ENCODE measurements around the gene GHRHR.

Gene GHRHR

DNA sequence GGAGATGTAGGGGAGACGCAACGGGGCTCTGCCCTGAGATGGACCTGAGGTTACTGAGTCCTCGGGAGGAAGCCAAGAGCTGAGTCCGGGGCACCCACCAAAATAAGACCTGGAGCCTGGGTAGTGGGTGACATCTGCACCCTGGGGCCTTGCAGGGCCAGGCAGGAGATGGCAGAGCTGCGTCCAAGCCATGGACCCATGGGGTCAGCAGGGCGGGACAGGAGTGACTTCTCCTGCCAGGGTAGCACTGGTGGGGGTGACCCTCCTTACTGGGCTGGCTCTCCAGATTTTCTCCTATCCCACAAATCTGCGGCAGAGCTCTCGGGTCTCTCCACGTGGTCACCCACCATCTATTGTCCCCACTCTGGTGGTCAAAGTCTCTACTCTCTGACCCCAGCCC lies 2.1 kb downstream of the GHRHR start:
- WGBS, 2 experiments, result 91 to 92% methylated on average over 9 of the region's 9 CpGs

DNA sequence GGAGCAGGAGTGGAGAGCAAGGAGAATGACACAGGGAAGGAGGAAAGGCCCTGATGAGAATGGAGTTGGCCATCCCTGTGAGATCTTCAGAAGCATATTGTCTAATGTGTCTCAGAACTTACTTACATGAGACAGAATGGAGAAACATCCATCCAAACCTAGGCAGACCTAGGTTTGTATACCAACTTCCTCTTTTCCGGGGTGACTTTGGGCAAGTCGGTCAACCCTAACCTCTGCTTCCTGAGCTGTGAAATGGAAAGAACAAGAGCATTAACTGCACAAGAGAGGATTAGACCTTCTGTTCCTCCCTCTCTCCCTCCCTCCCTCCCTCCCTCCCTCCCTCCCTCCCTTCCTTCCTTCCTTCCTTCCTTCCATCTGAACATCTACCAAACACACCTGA lies 4.5 kb downstream of the GHRHR start:
- no peaks in the 10 kb centered on the region for H3K4me1 ChIP-seq (ENCODE audit: control insufficient read depth, insufficient read depth, low read length)
- no peak overlapping the region for H3K4me3 ChIP-seq (ENCODE audit: insufficient read depth, low read depth, low read length)
- H3K27ac ChIP-seq (ENCODE audit: insufficient read depth, low read depth, low read length, poor library complexity, severe bottlenecking), result no peak overlapping the region
- H3K36me3 ChIP-seq (ENCODE audit: control insufficient read depth, insufficient read depth, low read length), result no peaks in the 10 kb centered on the region
- 96% methylated on average over 2 of the region's 2 CpGs for WGBS, 2 experiments
- H3K9me3 ChIP-seq (ENCODE audit: control insufficient read depth, low read length), result no peaks in the 10 kb centered on the region
- no peaks in the 10 kb centered on the region for H3K27me3 ChIP-seq (ENCODE audit: control insufficient read depth, insufficient read depth, low read length, poor library complexity, severe bottlenecking)

More for the DNA sequence above, 2.1 kb downstream of the GHRHR start:
- no peaks in the 10 kb centered on the region for H3K4me1 ChIP-seq (ENCODE audit: control insufficient read depth, insufficient read depth, low read length)
- H3K27ac ChIP-seq (ENCODE audit: insufficient read depth, low read depth, low read length, poor library complexity, severe bottlenecking), result no peak overlapping the region
- no peaks in the 10 kb centered on the region for H3K27me3 ChIP-seq (ENCODE audit: control insufficient read depth, insufficient read depth, low read length, poor library complexity, severe bottlenecking)
- no peak overlapping the region for H3K4me3 ChIP-seq (ENCODE audit: insufficient read depth, low read depth, low read length)
- no peaks in the 10 kb centered on the region for H3K36me3 ChIP-seq (ENCODE audit: control insufficient read depth, insufficient read depth, low read length)
- no peaks in the 10 kb centered on the region for H3K9me3 ChIP-seq (ENCODE audit: control insufficient read depth, low read length)

DNA sequence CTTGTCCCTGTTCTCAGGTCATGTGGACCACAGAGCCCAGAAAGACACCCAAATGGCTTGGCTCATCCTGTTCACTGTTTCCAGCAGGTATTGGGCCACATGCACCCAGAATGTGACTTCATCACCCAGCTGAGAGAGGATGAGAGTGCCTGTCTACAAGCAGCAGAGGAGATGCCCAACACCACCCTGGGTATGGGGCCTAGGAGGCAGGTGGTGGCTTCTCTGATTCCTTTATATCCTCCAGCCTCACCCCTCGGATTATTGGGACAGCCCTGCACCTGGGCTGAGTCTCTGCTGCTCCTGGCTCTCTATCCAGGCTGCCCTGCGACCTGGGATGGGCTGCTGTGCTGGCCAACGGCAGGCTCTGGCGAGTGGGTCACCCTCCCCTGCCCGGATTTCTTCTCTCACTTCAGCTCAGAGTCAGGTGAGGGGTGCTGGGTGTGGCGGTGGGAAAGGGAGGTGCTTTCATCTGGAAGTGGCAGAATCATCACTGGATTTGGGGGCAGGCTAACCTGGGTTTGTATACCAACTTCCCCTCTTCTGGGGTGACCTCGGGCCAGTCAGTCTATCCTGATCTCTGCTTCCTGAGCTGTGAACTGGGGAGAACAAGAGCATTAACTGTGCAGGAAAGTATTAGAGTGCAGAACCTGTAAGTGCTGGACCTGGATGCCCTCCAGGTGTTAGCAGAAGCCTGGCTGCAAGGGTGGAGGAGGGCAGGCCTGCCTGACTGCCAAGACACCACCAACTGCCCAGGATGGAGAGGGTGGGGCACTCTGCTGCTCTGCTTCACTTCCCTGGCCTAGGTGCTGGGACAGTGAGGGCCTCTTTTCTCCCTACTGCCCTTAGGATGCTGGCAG lies 5.2 kb downstream of the GHRHR start:
- no peaks in the 10 kb centered on the region for H3K4me1 ChIP-seq (ENCODE audit: control insufficient read depth, insufficient read depth, low read length)
- WGBS, 2 experiments, result 89 to 94% methylated on average over 7 of the region's 7 CpGs

DNA sequence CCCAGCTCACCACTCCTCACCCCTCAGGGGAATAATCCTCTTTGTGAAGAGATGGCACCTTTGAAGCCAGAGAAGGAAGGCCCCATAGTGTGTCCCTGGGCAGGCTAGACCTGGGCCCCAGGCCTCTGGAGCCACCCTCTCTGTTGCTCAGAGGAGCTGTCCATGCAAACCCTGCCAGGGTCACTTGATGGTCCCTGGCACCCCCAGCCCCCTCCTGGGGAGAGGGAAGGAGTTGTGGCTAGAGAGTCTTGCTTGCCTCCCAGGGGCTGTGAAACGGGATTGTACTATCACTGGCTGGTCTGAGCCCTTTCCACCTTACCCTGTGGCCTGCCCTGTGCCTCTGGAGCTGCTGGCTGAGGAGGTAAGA lies 5.8 kb downstream of the GHRHR start:
- Histone ChIP-seq H3K27me3 (ENCODE audit: control insufficient read depth, insufficient read depth, low read length, poor library complexity, severe bottlenecking) (no peaks in the 10 kb centered on the region), H3K27ac (ENCODE audit: insufficient read depth, low read depth, low read length, poor library complexity, severe bottlenecking) (no peak overlapping the region), H3K36me3 (ENCODE audit: control insufficient read depth, insufficient read depth, low read length) (no peaks in the 10 kb centered on the region), H3K4me3 (ENCODE audit: insufficient read depth, low read depth, low read length) (no peak overlapping the region), H3K9me3 (ENCODE audit: control insufficient read depth, low read length) (no peaks in the 10 kb centered on the region), H3K4me1 (ENCODE audit: control insufficient read depth, insufficient read depth, low read length) (no peaks in the 10 kb centered on the region)
- 85 to 100% methylated on average over 1 of the region's 1 CpG for WGBS, 2 experiments

More for the DNA sequence above, 5.2 kb downstream of the GHRHR start:
- H3K9me3 ChIP-seq (ENCODE audit: control insufficient read depth, low read length), result no peaks in the 10 kb centered on the region
- no peak overlapping the region for H3K4me3 ChIP-seq (ENCODE audit: insufficient read depth, low read depth, low read length)
- H3K36me3 ChIP-seq (ENCODE audit: control insufficient read depth, insufficient read depth, low read length), result no peaks in the 10 kb centered on the region
- no peak overlapping the region for H3K27ac ChIP-seq (ENCODE audit: insufficient read depth, low read depth, low read length, poor library complexity, severe bottlenecking)
- no peaks in the 10 kb centered on the region for H3K27me3 ChIP-seq (ENCODE audit: control insufficient read depth, insufficient read depth, low read length, poor library complexity, severe bottlenecking)

DNA sequence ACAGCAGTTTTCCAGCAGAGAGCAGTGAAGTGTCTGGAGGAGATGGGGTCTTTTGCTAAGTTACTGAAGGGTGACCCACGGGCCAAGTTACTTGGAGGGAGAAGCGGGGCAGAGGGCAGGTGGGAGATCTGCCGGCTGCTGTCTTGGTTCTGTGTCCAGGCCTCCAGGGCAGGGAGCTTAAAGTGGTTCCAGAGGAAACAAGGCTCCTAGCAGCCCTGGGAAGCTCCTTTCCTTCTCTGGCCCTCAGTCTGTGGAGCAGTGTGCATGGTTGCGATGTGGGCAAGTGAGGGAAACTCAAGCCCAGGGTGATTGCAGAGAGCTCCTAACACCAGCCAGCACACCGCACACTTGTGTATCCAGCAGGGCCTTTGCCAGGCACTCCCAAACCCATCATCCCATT lies 6.3 kb downstream of the GHRHR start:
- H3K9me3 ChIP-seq (ENCODE audit: control insufficient read depth, low read length), result no peaks in the 10 kb centered on the region
- H3K27me3 ChIP-seq (ENCODE audit: control insufficient read depth, insufficient read depth, low read length, poor library complexity, severe bottlenecking), result no peaks in the 10 kb centered on the region
- H3K4me1 ChIP-seq (ENCODE audit: control insufficient read depth, insufficient read depth, low read length), result no peaks in the 10 kb centered on the region
- WGBS, 2 experiments, result 93 to 97% methylated on average over 5 of the region's 5 CpGs
- no peak overlapping the region for H3K4me3 ChIP-seq (ENCODE audit: insufficient read depth, low read depth, low read length)
- H3K27ac ChIP-seq (ENCODE audit: insufficient read depth, low read depth, low read length, poor library complexity, severe bottlenecking), result no peak overlapping the region
- no peaks in the 10 kb centered on the region for H3K36me3 ChIP-seq (ENCODE audit: control insufficient read depth, insufficient read depth, low read length)

DNA sequence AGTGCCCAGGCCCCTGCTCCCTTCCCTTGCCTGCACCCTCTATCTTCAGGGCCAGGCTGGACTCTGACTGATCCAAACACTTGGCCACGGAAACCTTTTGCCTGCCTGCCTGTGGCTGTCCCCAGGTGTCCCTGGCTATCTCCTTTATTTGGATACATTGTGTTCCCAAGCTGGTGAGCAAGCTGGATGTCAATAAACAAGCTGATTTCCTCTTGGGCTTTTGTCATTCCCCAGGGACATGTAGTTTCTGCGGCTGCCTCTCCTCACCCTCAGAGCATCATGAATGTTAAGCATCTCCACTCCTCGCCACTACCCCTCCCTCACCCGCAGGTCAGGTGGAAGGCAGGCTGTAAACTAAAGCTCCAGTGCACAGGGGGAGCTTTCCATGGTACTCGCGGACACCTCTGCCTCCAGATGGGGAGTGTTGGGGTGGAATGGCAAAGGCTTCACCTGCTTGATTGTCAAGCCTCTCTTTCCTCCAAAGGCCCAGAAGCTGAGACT lies 6.9 kb downstream of the GHRHR start:
- Histone ChIP-seq H3K27ac (ENCODE audit: insufficient read depth, low read depth, low read length, poor library complexity, severe bottlenecking) (no peak overlapping the region), H3K4me3 (ENCODE audit: insufficient read depth, low read depth, low read length) (no peak overlapping the region)
- 40 to 45% methylated on average over 6 of the region's 6 CpGs for WGBS, 2 experiments

DNA sequence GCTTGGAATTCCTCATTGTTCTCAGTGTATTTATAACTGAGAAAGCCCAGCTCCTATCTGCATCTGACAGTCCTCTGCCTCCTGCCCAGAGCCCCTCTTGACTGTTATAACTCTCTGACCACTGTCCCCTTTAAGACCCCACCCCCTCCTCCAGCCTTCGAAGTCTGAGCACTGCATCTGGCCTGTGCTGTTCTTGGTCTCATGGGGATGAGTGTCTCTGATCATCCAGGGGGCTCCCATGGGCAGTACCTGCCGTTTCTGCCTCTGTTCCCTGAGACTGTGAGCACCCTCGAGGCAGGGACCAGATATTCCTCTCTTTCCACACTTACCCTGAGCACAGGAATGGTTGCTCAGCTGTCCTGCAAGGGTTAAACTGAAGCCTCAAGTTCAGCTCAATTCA lies 7.7 kb downstream of the GHRHR start:
- no peaks in the 10 kb centered on the region for H3K9me3 ChIP-seq (ENCODE audit: control insufficient read depth, low read length)
- 77 to 78% methylated on average over 3 of the region's 3 CpGs for WGBS, 2 experiments
- no peak overlapping the region for H3K4me3 ChIP-seq (ENCODE audit: insufficient read depth, low read depth, low read length)
- no peaks in the 10 kb centered on the region for H3K4me1 ChIP-seq (ENCODE audit: control insufficient read depth, insufficient read depth, low read length)
- H3K36me3 ChIP-seq (ENCODE audit: control insufficient read depth, insufficient read depth, low read length), result no peaks in the 10 kb centered on the region
- H3K27me3 ChIP-seq (ENCODE audit: control insufficient read depth, insufficient read depth, low read length, poor library complexity, severe bottlenecking), result no peaks in the 10 kb centered on the region
- H3K27ac ChIP-seq (ENCODE audit: insufficient read depth, low read depth, low read length, poor library complexity, severe bottlenecking), result no peak overlapping the region

More for the DNA sequence above, 6.9 kb downstream of the GHRHR start:
- no peaks in the 10 kb centered on the region for H3K27me3 ChIP-seq (ENCODE audit: control insufficient read depth, insufficient read depth, low read length, poor library complexity, severe bottlenecking)
- no peaks in the 10 kb centered on the region for H3K9me3 ChIP-seq (ENCODE audit: control insufficient read depth, low read length)
- no peaks in the 10 kb centered on the region for H3K4me1 ChIP-seq (ENCODE audit: control insufficient read depth, insufficient read depth, low read length)
- no peaks in the 10 kb centered on the region for H3K36me3 ChIP-seq (ENCODE audit: control insufficient read depth, insufficient read depth, low read length)

DNA sequence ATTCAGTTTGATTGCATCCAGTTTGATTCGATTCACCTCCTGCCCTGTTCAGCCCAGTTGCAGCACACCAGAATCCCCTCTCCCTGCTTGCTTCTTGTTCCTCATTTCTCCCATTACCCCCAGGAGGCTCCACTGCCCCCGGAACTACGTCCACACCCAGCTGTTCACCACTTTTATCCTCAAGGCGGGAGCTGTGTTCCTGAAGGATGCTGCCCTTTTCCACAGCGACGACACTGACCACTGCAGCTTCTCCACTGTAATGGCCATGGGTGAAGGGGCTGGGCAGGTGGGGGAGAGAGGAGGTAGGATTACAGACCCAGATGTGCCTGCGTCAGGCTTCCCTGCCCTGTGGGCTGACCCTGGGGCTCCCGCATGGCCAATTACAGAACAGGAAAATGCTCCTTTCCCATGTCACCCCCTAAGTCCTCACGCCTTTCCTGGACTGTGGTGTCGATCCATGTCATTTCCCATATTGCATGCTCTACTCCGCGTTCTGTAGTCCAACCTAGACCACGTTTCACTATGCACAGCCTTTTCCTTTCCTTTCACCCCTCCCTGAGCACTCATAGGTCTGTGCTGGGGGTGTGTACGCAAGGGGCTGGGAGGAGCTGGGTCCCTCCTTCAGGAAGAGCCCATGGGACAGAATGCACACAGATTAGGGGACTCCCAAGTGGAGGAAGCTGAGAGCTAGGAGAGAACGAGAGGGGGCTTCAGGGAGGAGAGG lies 8.2 kb downstream of the GHRHR start:
- H3K36me3 ChIP-seq (ENCODE audit: control insufficient read depth, insufficient read depth, low read length), result no peaks in the 10 kb centered on the region
- 81 to 82% methylated on average over 15 of the region's 15 CpGs for WGBS, 2 experiments
- H3K9me3 ChIP-seq (ENCODE audit: control insufficient read depth, low read length), result no peaks in the 10 kb centered on the region
- H3K27ac ChIP-seq (ENCODE audit: insufficient read depth, low read depth, low read length, poor library complexity, severe bottlenecking), result no peak overlapping the region
- no peak overlapping the region for H3K4me3 ChIP-seq (ENCODE audit: insufficient read depth, low read depth, low read length)
- no peaks in the 10 kb centered on the region for H3K4me1 ChIP-seq (ENCODE audit: control insufficient read depth, insufficient read depth, low read length)
- no peaks in the 10 kb centered on the region for H3K27me3 ChIP-seq (ENCODE audit: control insufficient read depth, insufficient read depth, low read length, poor library complexity, severe bottlenecking)

DNA sequence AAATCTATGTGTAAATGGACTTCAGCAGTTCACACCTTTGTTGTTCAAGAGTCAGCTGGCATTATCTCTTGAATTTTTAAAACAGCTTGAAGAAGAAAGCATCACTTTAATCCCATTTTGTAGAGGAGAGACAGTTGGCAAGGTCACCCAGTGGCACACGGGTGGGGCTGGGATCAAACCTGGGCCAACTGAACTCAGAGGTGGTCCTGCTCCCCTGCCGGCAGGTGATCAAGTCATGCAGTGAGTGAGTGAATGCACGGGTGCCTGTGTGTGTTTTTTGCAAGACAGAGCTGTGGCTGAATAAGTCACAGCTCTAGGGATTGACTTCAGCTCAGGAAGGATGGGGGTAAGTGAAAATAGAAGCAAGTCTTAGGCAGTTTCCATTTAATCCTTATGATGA lies 9.5 kb downstream of the GHRHR start:
- Histone ChIP-seq H3K4me1 (ENCODE audit: control insufficient read depth, insufficient read depth, low read length) (no peaks in the 10 kb centered on the region), H3K4me3 (ENCODE audit: insufficient read depth, low read depth, low read length) (no peak overlapping the region), H3K27me3 (ENCODE audit: control insufficient read depth, insufficient read depth, low read length, poor library complexity, severe bottlenecking) (no peaks in the 10 kb centered on the region), H3K27ac (ENCODE audit: insufficient read depth, low read depth, low read length, poor library complexity, severe bottlenecking) (no peak overlapping the region), H3K36me3 (ENCODE audit: control insufficient read depth, insufficient read depth, low read length) (no peaks in the 10 kb centered on the region), H3K9me3 (ENCODE audit: control insufficient read depth, low read length) (no peaks in the 10 kb centered on the region)
- 67 to 72% methylated on average over 3 of the region's 3 CpGs for WGBS, 2 experiments

DNA sequence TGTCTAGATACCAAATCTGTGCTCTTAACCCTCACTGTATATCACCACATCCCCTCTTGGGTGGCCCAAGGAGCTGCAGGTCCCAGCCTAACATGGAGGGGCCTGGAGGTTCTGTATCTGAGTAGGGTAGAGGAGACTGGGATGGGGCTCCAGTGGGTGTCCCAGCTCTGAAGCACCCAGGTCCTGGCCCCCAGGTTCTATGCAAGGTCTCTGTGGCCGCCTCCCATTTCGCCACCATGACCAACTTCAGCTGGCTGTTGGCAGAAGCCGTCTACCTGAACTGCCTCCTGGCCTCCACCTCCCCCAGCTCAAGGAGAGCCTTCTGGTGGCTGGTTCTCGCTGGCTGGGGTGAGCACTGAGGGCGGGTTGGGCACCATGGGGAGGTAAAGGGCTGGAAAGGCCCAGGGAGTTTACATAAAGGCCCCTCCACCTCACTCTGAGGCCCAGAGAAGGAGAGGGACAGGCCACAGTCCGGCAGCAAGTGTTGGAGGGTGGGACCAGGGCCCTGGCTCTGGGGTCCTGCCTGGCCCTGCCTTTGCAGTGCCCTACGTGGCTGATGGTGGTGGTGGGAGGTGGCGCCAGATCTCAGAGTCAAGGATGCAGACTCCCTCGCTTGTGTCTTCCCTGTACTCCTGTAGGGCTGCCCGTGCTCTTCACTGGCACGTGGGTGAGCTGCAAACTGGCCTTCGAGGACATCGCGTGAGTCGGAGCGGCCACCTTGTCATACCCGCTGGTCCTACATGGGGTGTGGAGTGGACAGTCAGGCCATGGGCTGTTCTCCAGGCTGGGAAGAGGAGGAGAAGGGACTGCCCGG lies 10.2 kb downstream of the GHRHR start:
- no peaks in the 10 kb centered on the region for H3K27me3 ChIP-seq (ENCODE audit: control insufficient read depth, insufficient read depth, low read length, poor library complexity, severe bottlenecking)
- H3K36me3 ChIP-seq (ENCODE audit: control insufficient read depth, insufficient read depth, low read length), result no peaks in the 10 kb centered on the region
- H3K4me1 ChIP-seq (ENCODE audit: control insufficient read depth, insufficient read depth, low read length), result no peaks in the 10 kb centered on the region
- H3K9me3 ChIP-seq (ENCODE audit: control insufficient read depth, low read length), result no peaks in the 10 kb centered on the region
- WGBS, 2 experiments, result 94% methylated on average over 18 of the region's 18 CpGs
- no peak overlapping the region for H3K4me3 ChIP-seq (ENCODE audit: insufficient read depth, low read depth, low read length)
- H3K27ac ChIP-seq (ENCODE audit: insufficient read depth, low read depth, low read length, poor library complexity, severe bottlenecking), result no peak overlapping the region

Measured in ectodermal cell (in vitro differentiated cells).